ENCODE data around the gene SRMS. TPM values are rescaled to one million over a fixed set of nuclear protein-coding genes. Genes with fewer than 3 reads are reported as not detected.
"Not testable (repeated sequence)": the region's sequence is repeated elsewhere in the genome, so short reads cannot be mapped to it uniquely, and the experiment has no call there.

The SRMS gene
- total and polyA plus RNA-seq, 5 donors from 2014 or later, result not detected

- not testable (repeated sequence) for H3K27ac ChIP-seq (ENCODE audit: insufficient read depth, low read length, poor library complexity, severe bottlenecking); DNase-seq; H3K27me3 Mint-ChIP-seq; H3K9me3 Mint-ChIP-seq; H3K36me3 ChIP-seq (ENCODE audit: control insufficient read depth, insufficient read depth, low read length); H3K4me3 ChIP-seq (ENCODE audit: low read depth, low read length); H3K4me3 Mint-ChIP-seq; H3K27me3 ChIP-seq (ENCODE audit: control insufficient read depth, insufficient read depth, low read length); H3K9me3 ChIP-seq (ENCODE audit: control insufficient read depth in 2 of 2, low read length in 2 of 2); H3K27ac Mint-ChIP-seq; H3K36me3 Mint-ChIP-seq; ATAC-seq (ENCODE audit: low read depth in 2 of 2)
- H3K4me1 ChIP-seq (ENCODE audit: control insufficient read depth, insufficient read depth, low read length, poor library complexity, severe bottlenecking), result peaks cover 56% of the 10 kb centered on the region
- peaks cover 0 to 27% (median 8%) of the 10 kb centered on the region in 4 donors for H3K4me1 Mint-ChIP-seq
Observed at GRCh38 chr20:63571087-63571478, 23.5 kb upstream of the SRMS start.

GRCh38 chr20:63570281-63571086, 22.9 kb upstream of the SRMS start:
- H3K4me1 ChIP-seq (ENCODE audit: control insufficient read depth, insufficient read depth, low read length, poor library complexity, severe bottlenecking), result peaks cover 56% of the 10 kb centered on the region
- H3K4me3 ChIP-seq (ENCODE audit: low read depth, low read length), result no peak overlapping the region
- no peaks in the 10 kb centered on the region for H3K9me3 Mint-ChIP-seq
- H3K4me3 Mint-ChIP-seq, result peak overlapping the region in 1 of 4 donors; percentile 60
- H3K36me3 ChIP-seq (ENCODE audit: control insufficient read depth, insufficient read depth, low read length), result no peaks in the 10 kb centered on the region
- H3K27ac ChIP-seq (ENCODE audit: insufficient read depth, low read length, poor library complexity, severe bottlenecking), result no peak overlapping the region
- ATAC-seq (ENCODE audit: low read depth in 2 of 2) (no peak), DNase-seq (no peak)
- peaks cover 0 to 27% (median 8%) of the 10 kb centered on the region in 4 donors for H3K4me1 Mint-ChIP-seq
- no peak overlapping the region for H3K27ac Mint-ChIP-seq
- no peaks in the 10 kb centered on the region for H3K36me3 Mint-ChIP-seq
- H3K9me3 ChIP-seq (ENCODE audit: control insufficient read depth in 2 of 2, low read length in 2 of 2), result no peaks in the 10 kb centered on the region
- no peaks in the 10 kb centered on the region for H3K27me3 Mint-ChIP-seq
- no peaks in the 10 kb centered on the region for H3K27me3 ChIP-seq (ENCODE audit: control insufficient read depth, insufficient read depth, low read length)

GRCh38 chr20:63568986-63569949, 21.7 kb upstream of the SRMS start:
- H3K9me3 Mint-ChIP-seq, result no peaks in the 10 kb centered on the region
- peaks cover 49% of the 10 kb centered on the region for H3K4me1 ChIP-seq (ENCODE audit: control insufficient read depth, insufficient read depth, low read length, poor library complexity, severe bottlenecking)
- no peaks in the 10 kb centered on the region for H3K9me3 ChIP-seq (ENCODE audit: control insufficient read depth in 2 of 2, low read length in 2 of 2)
- peaks cover 0 to 27% (median 8%) of the 10 kb centered on the region in 4 donors for H3K4me1 Mint-ChIP-seq
- no peak overlapping the region for H3K4me3 ChIP-seq (ENCODE audit: low read depth, low read length)
- peak overlapping the region in 2 of 3 donors; percentile 62 to 80 for H3K27ac Mint-ChIP-seq
- H3K36me3 Mint-ChIP-seq, result no peaks in the 10 kb centered on the region
- H3K27ac ChIP-seq (ENCODE audit: insufficient read depth, low read length, poor library complexity, severe bottlenecking), result no peak overlapping the region
- ATAC-seq (ENCODE audit: low read depth in 2 of 2) (no peak), DNase-seq (no peak)
- H3K27me3 ChIP-seq (ENCODE audit: control insufficient read depth, insufficient read depth, low read length), result no peaks in the 10 kb centered on the region
- no peaks in the 10 kb centered on the region for H3K27me3 Mint-ChIP-seq
- peaks cover 7% of the 10 kb centered on the region for H3K36me3 ChIP-seq (ENCODE audit: control insufficient read depth, insufficient read depth, low read length)
- H3K4me3 Mint-ChIP-seq, result peak overlapping the region; percentile 38 to 87 (median 58)

GRCh38 chr20:63568170-63568981, 20.8 kb upstream of the SRMS start:
- DNase-seq (no peak), ATAC-seq (ENCODE audit: low read depth in 2 of 2) (peak; percentile 8 to 16)
- Mint-ChIP-seq H3K9me3 (no peaks in the 10 kb centered on the region), H3K27me3 (no peaks in the 10 kb centered on the region), H3K36me3 (no peaks in the 10 kb centered on the region), H3K27ac (peak overlapping the region; percentile 56 to 79 (median 62)), H3K4me3 (peak overlapping the region; percentile 83 to 90 (median 87)), H3K4me1 (peaks cover 0 to 27% (median 8%) of the 10 kb centered on the region in 4 donors)
- peaks cover 12% of the 10 kb centered on the region for H3K36me3 ChIP-seq (ENCODE audit: control insufficient read depth, insufficient read depth, low read length)
- H3K27ac ChIP-seq (ENCODE audit: insufficient read depth, low read length, poor library complexity, severe bottlenecking), result peak overlapping the region; percentile 60
- no peaks in the 10 kb centered on the region for H3K27me3 ChIP-seq (ENCODE audit: control insufficient read depth, insufficient read depth, low read length)
- H3K4me1 ChIP-seq (ENCODE audit: control insufficient read depth, insufficient read depth, low read length, poor library complexity, severe bottlenecking), result peaks cover 45% of the 10 kb centered on the region
- H3K9me3 ChIP-seq (ENCODE audit: control insufficient read depth in 2 of 2, low read length in 2 of 2), result no peaks in the 10 kb centered on the region
- H3K4me3 ChIP-seq (ENCODE audit: low read depth, low read length), result peak overlapping the region; percentile 53

- ATAC-seq (ENCODE audit: low read depth in 2 of 2) (peak; percentile 46 to 48), DNase-seq (peak; percentile 32 to 77 (median 52))
- Histone ChIP-seq H3K27me3 (ENCODE audit: control insufficient read depth, insufficient read depth, low read length) (no peaks in the 10 kb centered on the region), H3K36me3 (ENCODE audit: control insufficient read depth, insufficient read depth, low read length) (peaks cover 16% of the 10 kb centered on the region), H3K27ac (ENCODE audit: insufficient read depth, low read length, poor library complexity, severe bottlenecking) (peak overlapping the region; percentile 60), H3K4me3 (ENCODE audit: low read depth, low read length) (peak overlapping the region; percentile 53), H3K9me3 (ENCODE audit: control insufficient read depth in 2 of 2, low read length in 2 of 2) (no peaks in the 10 kb centered on the region), H3K4me1 (ENCODE audit: control insufficient read depth, insufficient read depth, low read length, poor library complexity, severe bottlenecking) (peaks cover 37% of the 10 kb centered on the region)
- H3K9me3 Mint-ChIP-seq, result no peaks in the 10 kb centered on the region
- no peaks in the 10 kb centered on the region for H3K27me3 Mint-ChIP-seq
- H3K27ac Mint-ChIP-seq, result peak overlapping the region; percentile 56 to 79 (median 62)
- no peaks in the 10 kb centered on the region for H3K36me3 Mint-ChIP-seq
- H3K4me3 Mint-ChIP-seq, result peak overlapping the region; percentile 83 to 90 (median 87)
- H3K4me1 Mint-ChIP-seq, result peaks cover 0 to 27% (median 8%) of the 10 kb centered on the region in 4 donors
Observed at GRCh38 chr20:63567386-63568169, 20.0 kb upstream of the SRMS start.

GRCh38 chr20:63567136-63567385, 19.5 kb upstream of the SRMS start:
- Mint-ChIP-seq H3K36me3 (no peaks in the 10 kb centered on the region), H3K4me3 (peak overlapping the region in 3 of 4 donors; percentile 83 to 90 (median 87)), H3K9me3 (no peaks in the 10 kb centered on the region), H3K27me3 (no peaks in the 10 kb centered on the region), H3K4me1 (peaks cover 0 to 27% (median 8%) of the 10 kb centered on the region in 4 donors), H3K27ac (no peak overlapping the region)
- Histone ChIP-seq H3K4me1 (ENCODE audit: control insufficient read depth, insufficient read depth, low read length, poor library complexity, severe bottlenecking) (peaks cover 31% of the 10 kb centered on the region), H3K4me3 (ENCODE audit: low read depth, low read length) (no peak overlapping the region), H3K9me3 (ENCODE audit: control insufficient read depth in 2 of 2, low read length in 2 of 2) (no peaks in the 10 kb centered on the region), H3K27ac (ENCODE audit: insufficient read depth, low read length, poor library complexity, severe bottlenecking) (peak overlapping the region; percentile 60), H3K27me3 (ENCODE audit: control insufficient read depth, insufficient read depth, low read length) (no peaks in the 10 kb centered on the region), H3K36me3 (ENCODE audit: control insufficient read depth, insufficient read depth, low read length) (peaks cover 16% of the 10 kb centered on the region)
- DNase-seq, result no peak
- peak in 1 of 2 donors; percentile 3 for ATAC-seq (ENCODE audit: low read depth in 2 of 2)
